Umbilical cord (tissue), 2 donors: Measurements from ENCODE around the gene SLC12A4. TPM values are rescaled to one million over a fixed set of nuclear protein-coding genes. Genes with fewer than 3 reads are reported as not detected.
A peak's percentile ranks its signal among the peaks of the same experiment; 100 is the strongest.
"Not testable (repeated sequence)": the region's sequence is repeated elsewhere in the genome, so short reads cannot be mapped to it uniquely, and the experiment has no call there.

Experiments used
- DNase-seq: peaks from one replicate; pipeline ENCODE4 v3.0.0-alpha.2; 2015; ENCODE audit warnings: low spot score
- total RNA-seq: library from RNA; depleted of rRNA; stranded (reverse); fragments of >200 nt; gene quantifications from one replicate; pipeline ENCODE4 v1.2.3, GENCODE V29; 2014; ENCODE audit warnings: low replicate concordance; ENCODE audit not compliant: insufficient read depth

Gene SLC12A4
- total RNA-seq, 1 donor from 2014 or later = 40.0 TPM

DNA sequence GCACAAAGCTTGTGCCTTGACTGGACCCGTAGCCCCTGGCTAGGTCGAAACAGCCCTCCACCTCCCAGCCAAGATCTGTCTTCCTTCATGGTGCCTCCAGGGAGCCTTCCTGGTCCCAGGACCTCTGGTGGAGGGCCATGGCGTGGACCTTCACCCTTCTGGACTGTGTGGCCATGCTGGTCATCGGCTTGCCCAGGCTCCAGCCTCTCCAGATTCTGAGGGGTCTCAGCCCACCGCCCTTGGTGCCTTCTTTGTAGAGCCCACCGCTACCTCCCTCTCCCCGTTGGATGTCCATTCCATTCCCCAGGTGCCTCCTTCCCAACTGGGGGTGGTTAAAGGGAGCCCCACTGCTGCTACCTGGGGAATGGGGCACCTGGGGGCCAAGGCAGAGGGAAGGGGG, 40.3 kb downstream of the SLC12A4 start:
- DNase-seq = no peak

DNA sequence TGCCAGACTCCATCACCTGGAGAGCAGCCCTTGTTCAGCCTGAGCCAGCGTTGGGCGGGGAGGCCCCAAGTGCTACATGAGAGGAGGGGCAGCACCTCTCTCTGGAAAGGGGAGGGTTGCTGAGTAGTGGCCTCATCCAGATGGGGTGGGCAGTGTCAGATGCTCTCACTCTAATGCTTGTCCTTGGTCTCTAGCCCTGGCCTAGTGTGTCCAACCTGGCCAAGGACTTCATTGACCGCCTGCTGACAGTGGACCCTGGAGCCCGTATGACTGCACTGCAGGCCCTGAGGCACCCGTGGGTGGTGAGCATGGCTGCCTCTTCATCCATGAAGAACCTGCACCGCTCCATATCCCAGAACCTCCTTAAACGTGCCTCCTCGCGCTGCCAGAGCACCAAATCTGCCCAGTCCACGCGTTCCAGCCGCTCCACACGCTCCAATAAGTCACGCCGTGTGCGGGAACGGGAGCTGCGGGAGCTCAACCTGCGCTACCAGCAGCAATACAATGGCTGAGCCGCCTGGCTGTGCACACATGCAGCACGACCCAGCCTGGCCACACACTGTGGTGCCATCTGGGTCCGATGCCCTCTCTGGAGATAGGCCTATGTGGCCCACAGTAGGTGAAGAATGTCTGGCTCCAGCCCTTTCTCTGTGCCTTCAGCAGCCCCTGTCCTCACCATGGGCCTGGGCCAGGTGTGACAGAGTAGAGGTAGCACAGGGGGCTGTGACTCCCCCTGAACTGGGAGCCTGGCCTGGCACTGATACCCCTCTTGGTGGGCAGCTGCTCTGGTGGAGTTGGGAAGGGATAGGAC, 41.1 kb downstream of the SLC12A4 start:
- no peak for DNase-seq

DNA sequence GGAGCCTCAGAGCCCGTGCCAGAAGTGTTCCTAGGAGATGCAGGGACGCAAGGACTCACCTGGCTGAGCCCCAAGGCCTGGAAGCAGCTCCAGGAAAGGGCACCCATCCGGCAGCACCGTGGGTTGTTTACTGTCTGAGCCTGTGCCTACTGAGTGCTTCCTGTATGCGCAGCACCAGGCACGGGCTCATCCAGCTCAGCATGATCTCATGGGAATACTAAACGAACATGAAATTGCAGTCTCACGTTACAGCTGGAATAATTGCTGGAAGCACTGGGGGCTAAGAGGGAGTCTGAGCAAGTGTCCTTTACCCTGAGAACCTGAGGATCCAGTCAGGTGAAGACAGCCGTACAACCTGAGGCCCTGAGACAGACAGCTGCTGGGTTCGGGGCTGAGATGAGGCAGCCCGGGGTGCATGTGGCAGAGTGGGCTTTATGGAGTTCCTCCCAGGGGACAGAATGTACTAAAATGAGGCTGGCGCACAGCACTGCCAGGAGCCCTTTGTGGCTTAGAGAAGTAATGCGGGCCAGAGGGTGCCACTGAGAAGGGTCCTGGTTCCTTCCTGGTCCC, 42.2 kb downstream of the SLC12A4 start:
- no peak for DNase-seq

DNA sequence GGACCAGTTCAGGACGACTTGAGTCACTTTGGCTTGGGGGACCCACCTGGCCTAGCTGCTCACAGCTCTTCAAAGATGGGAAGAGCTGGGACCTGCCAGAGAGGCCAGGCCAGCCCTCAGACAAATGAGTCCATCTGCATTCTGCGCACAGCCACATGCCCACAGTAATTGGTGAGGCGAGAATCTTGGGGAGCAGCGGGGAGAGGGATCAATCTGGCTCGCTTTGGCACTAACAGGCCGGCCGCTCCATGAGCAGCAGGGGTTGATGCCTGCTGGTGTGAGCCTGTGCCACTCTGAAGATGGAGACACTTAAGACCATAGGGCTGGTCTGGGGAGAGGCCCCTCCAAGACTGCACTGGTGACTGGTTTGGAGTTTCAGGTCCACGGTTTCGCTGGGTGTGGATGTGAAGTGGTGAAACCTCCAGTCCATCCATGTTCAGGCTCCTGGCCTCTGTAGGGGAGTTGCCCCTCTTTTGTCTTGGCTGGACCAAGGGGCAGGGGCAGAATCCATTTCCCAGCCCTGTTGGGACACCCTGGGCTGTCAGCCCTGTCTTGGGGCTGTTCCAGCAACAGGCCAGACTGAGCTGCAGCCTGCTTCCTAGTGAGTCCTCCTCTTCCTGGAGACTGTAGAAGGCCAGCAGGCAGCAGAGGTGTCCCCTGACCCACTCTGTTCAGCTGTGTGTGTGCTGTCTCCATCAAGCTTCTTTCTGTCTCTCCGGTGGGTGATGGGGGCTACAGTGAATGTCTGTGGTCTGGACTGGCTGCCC, 44.1 kb downstream of the SLC12A4 start:
- DNase-seq = no peak

DNA sequence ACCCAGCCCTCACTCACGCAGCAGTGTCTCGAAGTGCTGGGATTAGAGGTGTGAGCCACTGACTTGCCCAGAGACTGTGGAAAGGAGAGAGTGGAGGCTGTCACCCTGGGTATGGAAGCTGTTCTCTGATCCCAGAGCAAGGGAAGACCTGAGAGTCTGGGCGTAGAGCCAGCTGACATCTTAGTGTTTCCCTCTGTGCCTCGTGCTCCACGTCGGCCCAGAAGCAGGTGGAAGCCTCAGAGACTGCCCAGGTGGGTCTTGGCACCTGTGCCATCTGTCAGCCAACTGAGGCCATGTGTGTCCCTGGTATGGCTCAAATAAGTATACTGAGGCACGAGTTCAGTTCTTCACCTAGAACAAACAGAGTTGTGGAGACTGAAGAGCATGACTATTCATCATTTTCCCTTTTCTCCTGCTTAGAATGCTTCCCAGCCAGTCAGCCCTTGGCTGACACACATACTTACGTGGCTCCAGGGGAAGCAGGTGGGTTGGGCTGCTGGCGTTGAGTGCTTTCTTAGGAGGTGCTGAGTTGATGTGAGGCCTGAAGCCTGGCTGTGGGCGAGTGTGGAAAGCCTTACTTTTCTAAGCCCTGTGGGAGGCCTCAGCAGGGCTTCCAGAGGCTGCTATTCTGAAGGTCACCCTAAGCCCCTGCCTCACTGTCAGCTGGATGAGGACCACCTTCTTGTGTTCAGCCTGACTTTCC, 44.9 kb downstream of the SLC12A4 start:
- no peak for DNase-seq

DNA sequence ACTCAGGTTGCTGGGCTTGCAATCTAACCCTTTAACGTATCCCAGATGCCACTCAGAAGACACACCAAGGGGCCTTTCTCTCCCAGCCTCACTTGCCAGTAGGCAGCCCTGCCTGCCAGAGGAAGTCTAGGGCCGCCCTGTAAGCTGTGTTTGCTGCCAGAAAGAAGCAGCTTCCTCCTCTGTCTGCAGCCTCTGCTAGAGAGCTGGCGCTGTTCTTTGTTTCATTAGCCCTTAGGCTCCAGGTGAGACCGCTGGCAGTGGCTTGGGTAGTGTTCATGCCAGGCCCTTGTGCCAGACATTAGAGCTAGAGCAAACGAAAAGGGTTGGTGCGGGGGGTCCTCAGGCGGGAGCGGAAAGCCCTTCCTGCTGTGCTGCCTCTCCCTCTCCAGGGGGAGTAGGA, 45.7 kb downstream of the SLC12A4 start:
- no peak for DNase-seq

DNA sequence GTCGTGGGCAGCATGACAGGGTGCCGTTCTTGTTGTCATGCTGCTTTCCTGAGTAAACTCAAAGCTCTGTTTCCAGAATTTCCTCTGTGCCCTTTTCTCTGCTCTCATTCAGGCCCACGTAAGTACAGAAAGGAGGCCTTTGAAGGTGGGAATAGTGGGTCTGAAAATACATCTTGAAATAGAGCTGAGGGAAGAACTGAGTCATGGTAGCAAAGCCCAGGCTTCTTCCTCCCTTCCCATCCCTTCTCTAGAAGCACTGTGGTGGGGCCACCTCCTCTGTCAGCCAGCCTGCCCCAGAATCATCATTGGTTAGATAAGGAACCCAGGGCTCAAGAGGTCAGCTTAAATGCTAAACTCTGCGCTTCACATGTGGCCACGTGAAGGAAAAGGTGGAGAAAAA, 46.2 kb downstream of the SLC12A4 start:
- peak; percentile 53 for DNase-seq

DNA sequence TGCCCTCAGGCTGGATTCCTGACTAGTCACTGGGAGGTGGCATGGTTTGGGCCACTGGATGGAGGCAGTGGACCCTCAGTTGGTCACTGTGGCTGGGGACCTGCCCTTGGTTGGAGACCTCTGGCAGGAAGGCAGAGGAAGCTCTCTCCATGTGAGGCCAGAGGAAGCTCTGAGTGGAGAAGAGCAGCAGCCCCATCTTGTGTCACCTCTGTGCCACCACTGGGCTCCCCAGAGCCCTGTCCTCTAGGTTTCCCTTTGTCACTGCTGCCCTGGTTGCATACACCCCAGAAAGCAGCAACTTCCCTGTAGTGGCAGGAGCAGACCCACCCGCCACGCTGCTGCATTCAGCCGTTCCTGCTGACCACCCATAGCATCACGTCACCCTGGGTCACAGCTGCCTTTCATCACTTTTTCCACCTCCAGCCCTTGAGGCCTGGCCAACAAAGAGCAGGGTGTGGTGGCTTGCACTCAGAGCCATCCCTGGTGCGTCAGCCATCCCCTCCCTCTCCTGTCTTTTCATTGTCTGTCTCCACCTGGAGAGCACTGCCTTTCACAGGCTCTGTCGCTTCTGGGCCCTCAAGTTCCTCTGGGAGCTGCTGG, 48.7 kb downstream of the SLC12A4 start:
- DNase-seq = no peak

DNA sequence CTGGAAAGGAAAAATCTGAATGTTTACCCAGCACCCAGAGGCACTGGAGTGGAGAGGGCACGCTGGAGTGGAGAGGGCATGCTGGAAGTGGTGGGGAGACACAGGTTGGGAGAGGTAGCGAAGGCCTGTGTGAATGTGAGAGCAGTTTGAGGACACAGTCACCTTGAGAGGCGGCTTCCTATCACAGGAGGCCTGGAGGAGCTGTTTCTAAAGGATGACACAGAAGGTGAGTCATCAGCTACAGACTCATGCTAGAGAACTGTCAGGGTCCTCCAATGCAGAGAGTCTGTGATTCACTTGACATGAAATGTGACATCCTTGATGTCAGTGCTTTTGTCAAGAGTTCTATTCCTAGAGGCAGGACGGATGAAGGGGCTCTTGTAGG, 50.6 kb downstream of the SLC12A4 start:
- no peak for DNase-seq

DNA sequence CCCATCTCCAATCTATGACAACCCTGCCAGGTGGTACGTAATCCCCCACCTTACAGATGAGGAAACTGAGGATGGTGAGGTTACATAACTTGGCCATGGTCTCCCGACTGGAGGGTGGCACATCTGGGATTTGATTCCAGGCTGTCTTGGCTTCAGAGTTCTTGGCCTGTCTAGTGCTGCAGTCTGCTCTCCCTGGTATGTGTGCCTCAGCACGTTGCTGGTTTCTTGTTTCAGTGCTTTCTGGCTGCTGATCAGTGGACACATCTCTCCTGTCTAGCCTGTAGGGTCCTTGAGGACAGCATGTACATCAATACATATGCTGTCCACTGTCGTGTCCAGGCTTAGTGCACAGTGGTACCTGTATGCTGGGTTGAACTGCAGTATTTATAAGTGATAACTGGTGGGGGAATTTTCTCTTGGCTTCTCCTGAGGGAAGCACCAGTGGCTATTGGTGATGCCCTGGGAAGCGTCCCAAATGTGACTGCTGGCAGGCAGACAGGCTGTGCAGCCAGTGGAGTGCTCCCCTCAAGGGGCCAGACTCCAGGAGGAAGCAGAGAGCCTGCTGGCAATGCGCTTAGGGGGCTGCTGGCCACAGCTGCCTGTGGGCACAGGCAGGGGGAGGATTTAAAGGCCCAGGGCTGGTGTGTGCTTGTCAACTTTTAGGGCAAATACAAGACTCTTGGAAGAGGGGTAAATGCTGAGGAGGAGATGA, 51.1 kb downstream of the SLC12A4 start:
- no peak for DNase-seq

DNA sequence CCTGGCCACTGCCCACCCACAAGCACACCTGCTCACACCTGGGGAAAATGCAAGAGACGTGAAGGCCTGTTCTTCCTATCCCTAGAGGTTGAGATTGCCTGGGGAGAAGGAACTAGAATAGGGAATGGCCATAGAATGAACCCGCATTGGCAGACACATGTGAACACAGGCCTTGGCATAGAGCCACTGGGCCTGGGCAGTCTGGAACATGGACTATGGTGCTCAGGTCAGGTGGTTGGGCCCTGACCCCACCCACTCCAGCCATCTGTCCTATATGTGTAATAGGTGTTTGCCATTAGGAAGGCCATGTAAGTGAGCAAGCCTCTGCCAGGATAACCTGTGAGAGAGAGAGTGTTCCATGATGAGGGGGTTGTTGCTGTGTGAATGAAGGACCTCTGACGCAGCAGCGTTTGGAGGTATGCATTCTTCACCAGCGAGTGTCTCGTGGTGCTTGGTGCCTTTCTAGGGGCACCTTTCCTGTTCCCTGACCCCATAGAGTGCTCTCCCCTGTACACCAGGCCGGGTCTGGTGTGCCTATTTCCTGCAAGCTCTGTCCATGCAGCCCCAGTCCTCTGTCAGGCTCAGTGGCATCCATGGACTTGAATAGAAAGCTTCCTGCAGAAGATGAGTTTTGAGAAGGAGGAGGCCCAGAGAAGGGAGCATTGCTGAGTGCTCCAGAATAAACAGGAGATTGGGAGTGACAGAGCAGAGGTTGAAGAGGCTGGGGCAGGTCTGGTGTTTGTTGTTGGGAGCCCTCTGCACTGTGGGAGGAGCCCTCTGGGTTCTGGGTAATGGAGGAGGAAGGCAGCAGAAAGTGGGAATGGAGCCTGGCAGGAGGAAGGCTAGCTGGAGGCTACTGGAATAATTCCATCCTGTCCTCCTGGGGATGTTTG, 52.4 kb downstream of the SLC12A4 start:
- no peak for DNase-seq

DNA sequence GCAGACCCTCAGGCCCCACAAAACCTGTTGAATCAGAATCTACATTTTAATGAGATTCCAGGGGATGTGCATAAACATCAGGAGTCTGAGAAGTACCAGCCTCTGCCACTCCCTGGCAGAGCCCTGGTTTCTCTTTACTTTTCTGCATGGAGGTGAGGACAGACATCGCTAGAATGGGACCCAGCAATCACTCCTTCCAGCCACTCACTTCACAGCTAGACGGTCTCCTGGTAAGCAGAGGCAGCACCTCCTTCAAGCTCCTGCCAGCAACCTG, 53.0 kb downstream of the SLC12A4 start:
- not testable (repeated sequence) for DNase-seq

DNA sequence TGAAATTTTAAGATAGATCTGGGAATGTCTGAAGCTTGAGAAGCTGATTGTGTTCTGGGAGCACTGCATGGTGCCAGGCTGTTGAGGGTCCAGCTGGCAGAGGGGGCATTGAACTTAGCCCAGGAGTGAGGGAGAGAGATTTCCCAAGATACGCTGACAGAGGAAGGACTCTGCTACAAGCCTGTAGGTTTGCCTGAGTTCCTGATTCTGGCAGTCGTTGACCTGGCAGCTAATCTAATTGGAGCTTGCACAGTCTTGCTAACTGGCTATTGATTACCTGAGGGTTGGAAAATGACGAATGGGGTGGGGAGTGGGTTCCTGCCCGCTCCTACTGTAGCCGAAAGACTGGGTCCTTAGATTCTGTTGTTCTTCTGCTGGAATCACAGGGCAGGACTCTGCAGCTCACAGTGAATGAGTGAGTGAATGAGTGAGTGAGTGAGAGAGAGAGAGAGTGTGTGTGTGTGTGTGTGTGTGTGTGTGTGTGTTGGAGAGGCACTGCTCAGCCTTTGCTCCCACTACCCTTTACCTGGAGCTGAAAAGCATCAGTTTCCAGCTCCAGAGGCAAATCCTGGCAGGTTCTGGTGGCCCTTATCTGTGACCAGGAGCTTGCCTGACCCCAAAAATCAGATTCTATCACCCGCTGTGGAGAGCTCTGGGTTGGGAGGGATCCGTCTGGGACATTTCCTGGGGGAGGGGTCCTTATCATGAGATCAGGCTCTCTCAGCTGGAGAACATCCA, 53.5 kb downstream of the SLC12A4 start:
- DNase-seq = no peak

DNA sequence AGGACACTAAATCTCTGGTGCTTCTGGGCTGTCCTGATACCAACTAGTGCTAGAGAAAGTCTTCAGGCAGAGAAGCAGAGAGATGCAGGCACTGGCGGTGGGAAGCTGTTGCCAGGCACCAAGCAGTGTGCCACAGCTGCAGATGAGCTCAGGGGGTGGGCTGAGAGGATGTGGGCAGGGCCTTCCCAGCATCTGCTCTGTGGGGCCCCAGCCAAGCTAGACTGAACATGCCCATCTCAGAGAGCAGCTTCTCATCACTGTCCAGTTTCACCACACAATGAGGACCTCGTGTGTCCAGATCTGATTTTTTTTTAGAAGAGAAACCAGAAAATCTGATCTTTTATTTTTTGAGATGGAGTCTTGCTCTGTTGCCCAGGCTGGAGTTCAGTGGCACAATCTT, 58.3 kb downstream of the SLC12A4 start:
- peak; percentile 87 for DNase-seq

DNA sequence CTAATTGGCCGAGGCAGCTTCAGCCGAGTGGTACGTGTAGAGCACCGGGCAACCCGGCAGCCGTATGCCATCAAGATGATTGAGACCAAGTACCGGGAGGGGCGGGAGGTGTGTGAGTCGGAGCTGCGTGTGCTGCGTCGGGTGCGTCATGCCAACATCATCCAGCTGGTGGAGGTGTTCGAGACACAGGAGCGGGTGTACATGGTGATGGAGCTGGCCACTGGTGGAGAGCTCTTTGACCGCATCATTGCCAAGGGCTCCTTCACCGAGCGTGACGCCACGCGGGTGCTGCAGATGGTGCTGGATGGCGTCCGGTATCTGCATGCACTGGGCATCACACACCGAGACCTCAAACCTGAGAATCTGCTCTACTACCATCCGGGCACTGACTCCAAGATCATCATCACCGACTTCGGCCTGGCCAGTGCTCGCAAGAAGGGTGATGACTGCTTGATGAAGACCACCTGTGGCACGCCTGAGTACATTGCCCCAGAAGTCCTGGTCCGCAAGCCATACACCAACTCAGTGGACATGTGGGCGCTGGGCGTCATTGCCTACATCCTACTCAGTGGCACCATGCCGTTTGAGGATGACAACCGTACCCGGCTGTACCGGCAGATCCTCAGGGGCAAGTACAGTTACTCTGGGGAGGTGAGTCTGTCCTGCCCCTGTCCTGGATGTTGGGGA, 59.2 kb downstream of the SLC12A4 start:
- no peak for DNase-seq

DNA sequence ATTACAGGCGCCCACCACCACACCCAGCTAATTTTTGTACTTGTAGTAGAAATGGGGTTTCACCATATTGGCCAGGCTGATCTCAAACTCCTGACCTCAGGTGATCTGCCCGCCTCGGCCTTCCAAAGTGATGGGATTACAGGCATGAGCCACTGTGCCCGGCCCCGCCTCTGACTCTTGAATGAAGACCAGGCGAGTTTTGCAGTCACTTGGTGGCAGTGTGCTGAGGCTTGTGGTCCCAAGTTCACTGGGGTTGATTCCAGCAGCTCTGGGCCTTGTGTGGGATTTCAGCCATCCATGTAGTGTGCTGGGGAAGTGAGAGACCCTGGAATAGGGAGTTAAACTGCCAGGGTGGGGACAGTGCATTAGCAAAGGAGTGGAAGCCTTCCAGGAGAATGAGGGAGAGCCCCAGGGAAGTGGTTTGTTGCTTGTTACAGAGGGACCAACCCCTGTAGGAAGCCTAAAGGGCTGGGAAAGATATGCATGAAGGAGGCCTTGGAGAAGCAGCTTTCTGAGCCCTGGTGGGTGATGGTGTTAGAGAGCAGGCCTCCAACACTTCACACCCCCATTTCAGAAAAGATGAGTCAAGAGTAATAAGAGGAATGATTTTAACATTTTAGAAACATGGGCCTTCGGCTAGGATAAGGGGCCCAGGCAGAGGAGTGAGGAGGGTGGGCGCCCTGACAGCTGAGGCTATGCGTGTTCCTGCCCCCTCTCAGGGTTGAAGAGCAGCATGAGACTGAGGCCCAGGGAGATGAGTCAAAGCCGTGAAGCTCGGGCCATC, 60.8 kb downstream of the SLC12A4 start:
- no peak for DNase-seq

DNA sequence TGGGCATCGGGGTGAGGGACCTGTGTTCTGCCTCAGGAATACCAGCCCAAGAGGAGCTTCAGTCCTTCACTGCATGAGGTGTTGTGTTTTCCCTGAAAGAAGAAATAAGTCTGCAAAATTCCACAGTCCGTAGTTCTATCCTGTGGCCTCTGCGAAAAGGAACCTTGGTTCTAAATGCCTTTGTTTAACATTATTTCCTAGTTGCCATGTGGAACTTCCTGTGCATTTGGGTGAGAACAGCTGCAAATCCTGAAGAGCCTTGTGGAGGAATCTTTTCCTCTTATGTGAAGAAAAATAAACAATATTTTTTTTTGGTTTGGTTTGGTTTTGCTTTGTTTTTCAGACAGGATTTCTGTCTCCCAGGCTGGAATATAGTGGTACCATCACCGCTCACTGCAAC, 65.6 kb downstream of the SLC12A4 start:
- DNase-seq = no peak

DNA sequence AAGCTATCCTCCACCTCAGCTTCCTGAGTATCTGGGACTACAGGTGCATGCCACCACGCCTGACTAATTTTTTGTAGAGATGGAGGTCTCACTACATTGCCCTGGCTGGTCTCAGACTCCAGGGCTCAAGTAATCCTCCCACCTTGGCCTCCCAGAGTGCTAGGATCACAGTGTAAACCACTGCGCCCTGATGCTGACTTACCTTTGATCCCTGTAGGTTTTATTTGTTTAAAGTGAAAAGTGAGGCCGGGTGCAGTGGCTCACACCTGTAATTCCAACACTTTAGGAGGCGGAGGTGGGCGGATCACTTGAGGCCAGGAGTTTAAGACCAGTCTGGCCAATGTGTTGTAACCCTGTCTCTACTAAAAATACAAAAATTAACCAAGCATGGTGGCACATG, 66.7 kb downstream of the SLC12A4 start:
- no peak for DNase-seq
